ENCODE data around the gene GPR87.

Gene GPR87

DNA sequence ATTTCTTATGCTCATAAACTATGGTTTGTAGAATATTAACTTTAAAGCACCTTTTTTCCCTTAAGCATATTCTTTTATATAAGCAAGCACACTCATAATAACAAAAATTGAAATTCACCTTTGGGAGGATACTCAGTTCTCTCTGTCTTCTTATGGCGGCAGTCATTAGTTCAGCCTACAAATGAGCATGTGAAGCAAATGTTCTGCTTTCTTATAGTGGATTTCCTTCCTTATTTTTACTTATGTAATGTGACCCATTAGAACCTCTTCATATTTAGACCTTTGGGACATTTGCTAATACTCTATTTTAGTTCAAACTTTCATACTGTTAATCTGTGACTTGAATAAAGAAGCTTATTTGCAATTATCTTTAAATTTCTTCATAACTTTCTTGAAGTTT, 12.7 kb upstream of the GPR87 start, which contains the start of gene P2RY13:
Gene P2RY13, minus strand, starts transcription at position 187 of the 400 bp plus-strand sequence. Its CDS starts 21 bp downstream, at position 166.
- H3K4me3 ChIP-seq (replicated peaks; ENCODE audit: low read depth, low read length), result no peak within 1 kb of the TSS
- DNase-seq (ENCODE audit: low read depth), result no peak
- TF ChIP-seq, protein P1, sequence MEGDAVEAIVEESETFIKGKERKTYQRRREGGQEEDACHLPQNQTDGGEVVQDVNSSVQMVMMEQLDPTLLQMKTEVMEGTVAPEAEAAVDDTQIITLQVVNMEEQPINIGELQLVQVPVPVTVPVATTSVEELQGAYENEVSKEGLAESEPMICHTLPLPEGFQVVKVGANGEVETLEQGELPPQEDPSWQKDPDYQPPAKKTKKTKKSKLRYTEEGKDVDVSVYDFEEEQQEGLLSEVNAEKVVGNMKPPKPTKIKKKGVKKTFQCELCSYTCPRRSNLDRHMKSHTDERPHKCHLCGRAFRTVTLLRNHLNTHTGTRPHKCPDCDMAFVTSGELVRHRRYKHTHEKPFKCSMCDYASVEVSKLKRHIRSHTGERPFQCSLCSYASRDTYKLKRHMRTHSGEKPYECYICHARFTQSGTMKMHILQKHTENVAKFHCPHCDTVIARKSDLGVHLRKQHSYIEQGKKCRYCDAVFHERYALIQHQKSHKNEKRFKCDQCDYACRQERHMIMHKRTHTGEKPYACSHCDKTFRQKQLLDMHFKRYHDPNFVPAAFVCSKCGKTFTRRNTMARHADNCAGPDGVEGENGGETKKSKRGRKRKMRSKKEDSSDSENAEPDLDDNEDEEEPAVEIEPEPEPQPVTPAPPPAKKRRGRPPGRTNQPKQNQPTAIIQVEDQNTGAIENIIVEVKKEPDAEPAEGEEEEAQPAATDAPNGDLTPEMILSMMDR (IDR thresholded peaks at IDR 0.05; ENCODE audit: low read length, missing control alignments), result no peak

DNA sequence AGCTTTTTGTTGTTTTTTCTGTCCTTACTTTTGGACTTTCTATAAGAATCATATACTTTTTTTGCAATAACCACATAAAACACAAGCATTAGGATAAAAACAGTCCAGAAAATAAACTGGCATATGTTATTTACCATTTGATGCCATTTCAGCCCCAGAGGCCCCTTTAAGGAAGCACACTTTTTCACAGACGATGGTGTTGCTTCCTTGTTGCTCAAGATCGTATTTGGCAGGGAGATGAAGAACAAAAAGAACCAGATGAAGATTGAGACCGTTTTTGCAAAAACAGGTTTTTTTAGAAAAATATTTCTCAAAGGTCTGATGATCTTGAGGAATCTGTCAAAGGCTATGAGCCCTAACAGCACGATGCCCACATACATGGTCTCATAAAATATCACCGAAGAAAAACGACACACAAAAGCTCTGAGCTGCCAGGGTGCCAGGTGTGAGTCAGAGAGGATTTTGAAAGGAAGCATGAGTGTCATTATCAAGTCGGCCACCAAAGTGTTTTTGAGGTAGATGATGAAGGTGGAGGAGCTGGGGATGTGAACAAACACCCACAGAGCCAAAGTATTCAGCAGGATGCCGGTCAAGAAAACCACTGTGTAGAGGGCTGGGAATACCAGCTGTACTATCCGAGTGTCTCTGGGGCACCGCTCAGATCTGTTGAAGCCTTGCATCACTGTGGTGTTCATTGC, 11.8 kb upstream of the GPR87 start:
- DNase-seq (ENCODE audit: low read depth), result peak; percentile 47
- H3K4me3 ChIP-seq (replicated peaks; ENCODE audit: low read depth, low read length), result no peak overlapping the region
- TF ChIP-seq, protein P1 (IDR thresholded peaks at IDR 0.05; ENCODE audit: low read length, missing control alignments), result no peak

DNA sequence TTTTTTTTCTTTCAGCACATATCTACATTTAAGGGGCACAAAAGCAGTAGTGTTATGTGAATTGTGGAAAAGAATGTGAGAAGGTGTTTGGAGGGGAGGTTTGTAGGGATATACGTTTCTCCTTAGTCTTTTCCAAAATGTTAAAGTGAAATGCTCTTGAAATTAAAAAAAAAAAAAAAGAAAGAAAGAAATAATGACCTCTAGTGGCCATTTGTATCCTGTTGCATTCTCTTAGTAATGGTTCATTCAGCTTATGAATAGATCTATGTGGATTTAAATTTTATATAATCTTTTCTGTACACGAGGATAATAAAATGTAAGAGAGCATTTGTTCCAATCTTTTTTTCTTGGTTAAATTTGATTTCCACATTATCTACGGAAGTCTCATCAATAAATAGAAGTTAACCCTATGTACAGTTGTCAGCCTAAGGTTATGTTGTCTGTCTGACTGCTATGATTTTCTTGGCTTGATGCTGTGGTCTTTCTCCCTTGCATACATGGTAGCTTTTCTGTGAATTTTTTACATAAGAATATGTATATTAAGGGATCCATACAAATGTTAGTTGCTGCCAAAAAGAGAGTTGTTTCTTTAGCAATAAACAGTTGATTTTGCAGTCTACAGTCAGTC, 11.1 kb upstream of the GPR87 start:
- H3K4me3 ChIP-seq (replicated peaks; ENCODE audit: low read depth, low read length), result no peak overlapping the region
- peak; percentile 51 for DNase-seq (ENCODE audit: low read depth)
- TF ChIP-seq, protein P1 (IDR thresholded peaks at IDR 0.05; ENCODE audit: low read length, missing control alignments), result peak; percentile 58

DNA sequence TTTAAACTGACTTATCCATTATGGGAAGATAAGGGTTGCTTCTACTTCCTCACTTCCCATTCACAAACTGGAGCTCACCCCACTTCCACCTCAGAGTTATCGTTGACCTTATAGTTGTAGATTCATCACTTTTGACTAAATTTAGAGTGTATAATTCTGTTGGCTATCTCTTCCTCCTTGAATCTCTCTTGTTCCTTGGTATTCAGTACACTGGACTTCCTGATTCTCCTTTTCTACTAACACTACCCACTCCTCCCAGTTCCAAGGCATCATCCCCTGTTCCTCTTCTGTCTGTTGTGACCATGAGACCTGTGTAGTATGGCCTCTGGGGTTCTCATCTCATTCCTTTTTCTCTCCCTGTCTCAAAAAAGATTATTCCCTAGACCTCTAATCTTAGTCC, 5.9 kb upstream of the GPR87 start:
- H3K4me3 ChIP-seq (replicated peaks; ENCODE audit: low read depth, low read length), result no peak overlapping the region
- no peak for DNase-seq (ENCODE audit: low read depth)
- TF ChIP-seq, protein P1 (IDR thresholded peaks at IDR 0.05; ENCODE audit: low read length, missing control alignments), result no peak

DNA sequence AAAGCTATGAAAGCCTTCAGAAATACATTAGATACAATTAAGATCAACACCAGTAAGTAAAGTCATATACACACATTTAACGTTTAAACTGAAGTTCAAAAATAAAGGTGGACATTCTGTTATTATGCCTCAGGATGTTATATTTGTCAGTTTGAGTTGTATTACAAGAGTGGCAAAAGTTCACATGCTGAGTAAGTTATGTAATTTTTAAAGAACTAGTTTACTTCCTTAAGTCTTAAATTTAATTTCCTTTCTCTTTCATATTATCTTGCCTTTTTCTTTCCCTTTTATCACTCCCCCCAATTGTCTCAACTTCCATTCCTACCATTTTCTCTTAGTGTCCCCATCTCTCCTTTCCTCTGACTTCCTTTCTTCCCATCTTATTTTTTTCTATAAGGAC, 4.9 kb upstream of the GPR87 start:
- TF ChIP-seq, protein P1 (IDR thresholded peaks at IDR 0.05; ENCODE audit: low read length, missing control alignments), result no peak
- H3K4me3 ChIP-seq (replicated peaks; ENCODE audit: low read depth, low read length), result no peak overlapping the region
- no peak for DNase-seq (ENCODE audit: low read depth)

DNA sequence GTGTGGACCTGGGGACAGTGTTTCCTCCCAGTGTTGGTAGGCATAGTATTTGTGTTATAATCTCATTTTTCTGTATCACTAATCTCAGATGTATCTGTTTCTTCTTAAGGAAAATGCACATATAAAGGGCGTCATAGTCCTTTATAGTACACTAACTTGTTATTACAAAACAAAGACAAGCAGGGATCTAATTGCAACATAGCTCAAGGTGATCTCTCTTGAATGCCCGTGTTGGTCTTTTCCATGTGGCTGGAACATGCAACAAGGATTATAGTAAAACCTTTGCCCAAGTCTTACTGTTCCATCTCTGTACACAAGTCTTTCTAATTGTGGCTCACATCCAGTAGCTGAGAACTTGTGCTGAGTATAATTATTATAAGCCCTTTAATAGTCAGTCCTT, 3.5 kb upstream of the GPR87 start:
- DNase-seq (ENCODE audit: low read depth), result no peak
- TF ChIP-seq, protein P1 (IDR thresholded peaks at IDR 0.05; ENCODE audit: low read length, missing control alignments), result no peak
- H3K4me3 ChIP-seq (replicated peaks; ENCODE audit: low read depth, low read length), result no peak overlapping the region
